ENCODE data around the gene CPAMD8. TPM values are rescaled to one million over a fixed set of nuclear protein-coding genes. Genes with fewer than 3 reads are reported as not detected.

Gene CPAMD8
- total RNA-seq, 1 experiment from 2014 or later, result 0.20 TPM

GRCh38 chr19:16882146-16882545, 144.5 kb downstream of the CPAMD8 start:
- Histone ChIP-seq H3K9me3 (ENCODE audit: control insufficient read depth in 1 of 2, insufficient read depth in 1 of 2, low read depth in 1 of 2, low read length in 2 of 2) (peaks cover 8 to 11% of the 10 kb centered on the region in 2 experiments; a peak in 2 of 4 replicates), H3K9ac (ENCODE audit: low read length) (no peak overlapping the region), H3K9me2 (ENCODE audit: insufficient read depth) (no peaks in the 10 kb centered on the region), H4K20me1 (ENCODE audit: insufficient read depth) (no peaks in the 10 kb centered on the region), H3K4me1 (ENCODE audit: control insufficient read depth in 1 of 2, insufficient read depth in 2 of 2, low read length in 2 of 2) (no peaks in the 10 kb centered on the region), H3K4me2 (ENCODE audit: low read length) (no peak overlapping the region), H3K27ac (ENCODE audit: low read depth, low read length) (no peak overlapping the region), H3K36me3 (ENCODE audit: control insufficient read depth in 1 of 2, insufficient read depth in 2 of 2, low read length in 2 of 2) (peaks cover 0 to 21% of the 10 kb centered on the region in 2 experiments; a peak in 3 of 4 replicates), H3K27me3 (ENCODE audit: insufficient read depth, low read length) (no peaks in the 10 kb centered on the region), H3K4me3 (replicated peaks in 1 of 2; ENCODE audit: low read depth in 1 of 2, low read length in 2 of 2) (no peak overlapping the region), H3K79me2 (ENCODE audit: insufficient read depth, low read length) (no peaks in the 10 kb centered on the region), H2AFZ (ENCODE audit: low read depth, low read length, poor library complexity, severe bottlenecking) (no peak overlapping the region)
- CTCF ChIA-PET, result no interaction called here
- DNase-seq (ENCODE audit: low read depth, low spot score) (peak; percentile 16), ATAC-seq (0 out of 2 replicates have a peak, but pooled peaks have one; percentile 32)
- peak; percentile 98 for TF ChIP-seq CBX3 (IDR thresholded peaks at IDR 0.05; ENCODE audit: low read depth)
- TF ChIP-seq POLR2A (IDR thresholded peaks at IDR 0.05; ENCODE audit: borderline replicate concordance, extremely low read depth, insufficient read depth, insufficient read length), result no peak
- intact Hi-C loops (cut with micrococcal nuclease), result no loop called here
- no TSS peak for BruUV-seq (replicated peaks)
- RAD21 ChIA-PET (ENCODE audit: low non-redundant PET in 1 of 2, low total read pairs in 2 of 2, uncharacterized antibody in 2 of 2, unreplicated experiment in 2 of 2), result no interaction called here
- POLR2A ChIA-PET, result no interaction called here

- CTCF ChIA-PET, result no interaction called here
- no peak overlapping the region for H3K27ac ChIP-seq (ENCODE audit: low read depth, low read length)
- no peak overlapping the region for H3K9ac ChIP-seq (ENCODE audit: low read length)
- peaks cover 3 to 21% of the 10 kb centered on the region in 2 experiments for H3K36me3 ChIP-seq (ENCODE audit: control insufficient read depth in 1 of 2, insufficient read depth in 2 of 2, low read length in 2 of 2)
- DNase-seq (ENCODE audit: low read depth, low spot score) (no peak), ATAC-seq (no peak)
- no peak overlapping the region for H2AFZ ChIP-seq (ENCODE audit: low read depth, low read length, poor library complexity, severe bottlenecking)
- H3K9me3 ChIP-seq (ENCODE audit: control insufficient read depth in 1 of 2, insufficient read depth in 1 of 2, low read depth in 1 of 2, low read length in 2 of 2), result peaks cover 8 to 11% of the 10 kb centered on the region in 2 experiments; a peak in 2 of 4 replicates
- no peaks in the 10 kb centered on the region for H4K20me1 ChIP-seq (ENCODE audit: insufficient read depth)
- H3K4me1 ChIP-seq (ENCODE audit: control insufficient read depth in 1 of 2, insufficient read depth in 2 of 2, low read length in 2 of 2), result no peaks in the 10 kb centered on the region
- H3K9me2 ChIP-seq (ENCODE audit: insufficient read depth), result no peaks in the 10 kb centered on the region
- H3K27me3 ChIP-seq (ENCODE audit: insufficient read depth, low read length), result no peaks in the 10 kb centered on the region
- H3K4me3 ChIP-seq (replicated peaks in 1 of 2; ENCODE audit: low read depth in 1 of 2, low read length in 2 of 2), result no peak overlapping the region
- intact Hi-C loops (cut with micrococcal nuclease), result no loop called here
- H3K4me2 ChIP-seq (ENCODE audit: low read length), result no peak overlapping the region
- no peaks in the 10 kb centered on the region for H3K79me2 ChIP-seq (ENCODE audit: insufficient read depth, low read length)
- POLR2A ChIA-PET, result no interaction called here
- no TSS peak for BruUV-seq (replicated peaks)
- TF ChIP-seq SP1 (IDR thresholded peaks at IDR 0.05; ENCODE audit: low read depth) (no peak), POLR2AphosphoS5 (IDR thresholded peaks at IDR 0.05; ENCODE audit: low read depth, low read length) (0 out of 2 replicates have a peak, but pooled peaks have one; percentile 3)
- RAD21 ChIA-PET (ENCODE audit: low non-redundant PET in 1 of 2, low total read pairs in 2 of 2, uncharacterized antibody in 2 of 2, unreplicated experiment in 2 of 2), result no interaction called here
Observed at GRCh38 chr19:16880884-16881554, 145.6 kb downstream of the CPAMD8 start.
